Neural progenitor cell (in vitro differentiated cells): Measurements from ENCODE around the gene SRR. TPM values are rescaled to one million over a fixed set of nuclear protein-coding genes. Genes with fewer than 3 reads are reported as not detected.
A peak's percentile ranks its signal among the peaks of the same experiment; 100 is the strongest.

Experiments used
- DNase-seq: peaks from one replicate; pipeline ENCODE4 v3.0.0-alpha.2; 2016; ENCODE audit warnings: low spot score
- H2AFZ ChIP-seq: fragments of 200-600 bp; sonication (generic); replicated peaks from 2 replicates; pipeline ENCODE4 v1.6.1; 2016; ENCODE audit warnings: antibody characterized with exemption
- H3F3A ChIP-seq: fragments of 200-600 bp; sonication (generic); 2 replicates; pipeline ENCODE4 v1.6.1; 2016; ENCODE audit warnings: antibody characterized with exemption, low read depth
- H3K27ac ChIP-seq: fragments of 200-600 bp; sonication (generic); 2 replicates; pipeline ENCODE4 v1.5.1; 2016; ENCODE audit warnings: mild to moderate bottlenecking
- H3K27me3 ChIP-seq: fragments of 200-600 bp; sonication (generic); 2 replicates; pipeline ENCODE4 v1.6.1; 2016; ENCODE audit warnings: mild to moderate bottlenecking, moderate library complexity
- H3K36me3 ChIP-seq: fragments of 200-600 bp; sonication (generic); 2 replicates; pipeline ENCODE4 v1.5.1; 2016
- H3K4me1 ChIP-seq: fragments of 200-600 bp; sonication (generic); 2 replicates; pipeline ENCODE4 v1.6.1; 2016; ENCODE audit warnings: mixed run types
- H3K4me2 ChIP-seq: fragments of 200-600 bp; sonication (generic); 2 replicates; pipeline ENCODE4 v1.6.1; 2016
- H3K4me3 ChIP-seq: fragments of 200-600 bp; sonication (generic); 2 replicates; pipeline ENCODE4 v1.5.1; 2016
- H3K79me2 ChIP-seq: fragments of 200-600 bp; sonication (generic); 2 replicates; pipeline ENCODE4 v1.6.1; 2016; ENCODE audit warnings: low read depth
- H3K9ac ChIP-seq: fragments of 200-600 bp; sonication (generic); 2 replicates; pipeline ENCODE4 v1.6.1; 2016
- H3K9me3 ChIP-seq: fragments of 200-600 bp; sonication (generic); 2 replicates; pipeline ENCODE4 v1.5.1; 2016; ENCODE audit warnings: low read depth
- H4K20me1 ChIP-seq: fragments of 200-600 bp; sonication (generic); 2 replicates; pipeline ENCODE4 v1.6.1; 2016; ENCODE audit warnings: low read depth
- H3K27ac Mint-ChIP-seq: 3 replicates; pipeline ENCODE4 v1.8.0; 2021; ENCODE audit warnings: mixed read lengths
- H3K27me3 Mint-ChIP-seq: 2 replicates; pipeline ENCODE4 v1.8.0; 2022; ENCODE audit warnings: low read depth, mild to moderate bottlenecking, inconsistent platforms, moderate library complexity, mixed read lengths; ENCODE audit not compliant: insufficient read depth
- H3K36me3 Mint-ChIP-seq: 3 replicates; pipeline ENCODE4 v1.8.0; 2021; ENCODE audit warnings: mixed read lengths
- H3K4me1 Mint-ChIP-seq: 3 replicates; pipeline ENCODE4 v1.8.0; 2021; ENCODE audit warnings: mixed read lengths
- H3K4me3 Mint-ChIP-seq: 3 replicates; pipeline ENCODE4 v1.8.0; 2021; ENCODE audit warnings: mild to moderate bottlenecking, moderate library complexity, mixed read lengths
- H3K9me3 Mint-ChIP-seq: 3 replicates; pipeline ENCODE4 v1.8.0; 2020; ENCODE audit warnings: mixed read lengths
- EZH2 ChIP-seq: fragments of 200-600 bp; sonication (generic); IDR thresholded peaks from 2 replicates; pipeline ENCODE4 v1.6.1; 2017; ENCODE audit warnings: antibody characterized with exemption, mild to moderate bottlenecking, moderate library complexity
- EZH2phosphoT487 ChIP-seq: fragments of 200-600 bp; sonication (generic); IDR thresholded peaks from 2 replicates; pipeline ENCODE4 v1.6.1; 2017; ENCODE audit warnings: antibody characterized with exemption
- small RNA-seq: library from RNA; depleted of rRNA; stranded (forward); fragments of <200 nt; gene quantifications from one replicate; pipeline ENCODE3, GENCODE V24; 2015
- total RNA-seq: library from RNA; depleted of rRNA; stranded (reverse); fragments of >200 nt; gene quantifications from 2 replicates; pipeline ENCODE4 v1.2.3, GENCODE V29; 2015; ENCODE audit warnings: low replicate concordance
- TF ChIP-seq, protein P1 (sequence below): fragments of 200-600 bp; sonication (generic); IDR thresholded peaks from 2 replicates; pipeline ENCODE4 v1.5.1; 2017; ENCODE audit warnings: antibody characterized with exemption, mild to moderate bottlenecking

SRR gene
- total RNA-seq, 1 donor from 2014 or later: 40.9 TPM

DNA sequence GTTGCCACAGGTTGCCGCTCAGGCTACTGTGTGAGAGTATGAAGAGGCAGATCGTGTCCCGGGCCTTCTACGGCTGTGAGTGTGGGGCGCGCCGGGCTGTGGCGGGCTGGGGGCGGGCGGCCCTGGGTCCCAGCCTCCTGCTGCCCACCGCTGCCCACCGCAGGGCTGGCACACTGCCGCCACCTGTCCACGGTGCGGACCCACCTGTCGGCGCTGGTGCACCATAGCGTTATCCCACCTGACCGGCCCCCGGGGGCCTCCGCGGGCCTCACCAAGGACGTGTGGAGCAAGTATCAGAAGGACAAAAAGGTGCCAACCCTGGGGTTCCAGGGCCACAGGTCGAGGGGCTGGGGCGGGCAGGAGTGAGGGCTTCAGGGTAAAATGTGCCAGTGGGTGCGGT lies 68.4 kb downstream of the SRR start:
- TF ChIP-seq EZH2phosphoT487 (no peak), EZH2 (no peak)
- TF ChIP-seq, protein P1, sequence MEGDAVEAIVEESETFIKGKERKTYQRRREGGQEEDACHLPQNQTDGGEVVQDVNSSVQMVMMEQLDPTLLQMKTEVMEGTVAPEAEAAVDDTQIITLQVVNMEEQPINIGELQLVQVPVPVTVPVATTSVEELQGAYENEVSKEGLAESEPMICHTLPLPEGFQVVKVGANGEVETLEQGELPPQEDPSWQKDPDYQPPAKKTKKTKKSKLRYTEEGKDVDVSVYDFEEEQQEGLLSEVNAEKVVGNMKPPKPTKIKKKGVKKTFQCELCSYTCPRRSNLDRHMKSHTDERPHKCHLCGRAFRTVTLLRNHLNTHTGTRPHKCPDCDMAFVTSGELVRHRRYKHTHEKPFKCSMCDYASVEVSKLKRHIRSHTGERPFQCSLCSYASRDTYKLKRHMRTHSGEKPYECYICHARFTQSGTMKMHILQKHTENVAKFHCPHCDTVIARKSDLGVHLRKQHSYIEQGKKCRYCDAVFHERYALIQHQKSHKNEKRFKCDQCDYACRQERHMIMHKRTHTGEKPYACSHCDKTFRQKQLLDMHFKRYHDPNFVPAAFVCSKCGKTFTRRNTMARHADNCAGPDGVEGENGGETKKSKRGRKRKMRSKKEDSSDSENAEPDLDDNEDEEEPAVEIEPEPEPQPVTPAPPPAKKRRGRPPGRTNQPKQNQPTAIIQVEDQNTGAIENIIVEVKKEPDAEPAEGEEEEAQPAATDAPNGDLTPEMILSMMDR: no peak
- Histone ChIP-seq H3K9ac (no peak overlapping the region), H3K9me3 (no peaks in the 10 kb centered on the region), H3K4me3 (no peak overlapping the region), H3F3A (no peaks in the 10 kb centered on the region), H3K79me2 (no peaks in the 10 kb centered on the region), H3K4me1 (peaks cover 10% of the 10 kb centered on the region), H2AFZ (no peak overlapping the region), H3K27me3 (no peaks in the 10 kb centered on the region), H3K27ac (no peak overlapping the region), H3K4me2 (no peak overlapping the region), H4K20me1 (no peaks in the 10 kb centered on the region), H3K36me3 (no peaks in the 10 kb centered on the region)
- Mint-ChIP-seq H3K27me3 (peaks cover 2% of the 10 kb centered on the region), H3K9me3 (no peaks in the 10 kb centered on the region), H3K4me3 (no peak overlapping the region), H3K36me3 (peaks cover 1% of the 10 kb centered on the region), H3K4me1 (peaks cover 15% of the 10 kb centered on the region), H3K27ac (no peak overlapping the region)
- no peak for DNase-seq

DNA sequence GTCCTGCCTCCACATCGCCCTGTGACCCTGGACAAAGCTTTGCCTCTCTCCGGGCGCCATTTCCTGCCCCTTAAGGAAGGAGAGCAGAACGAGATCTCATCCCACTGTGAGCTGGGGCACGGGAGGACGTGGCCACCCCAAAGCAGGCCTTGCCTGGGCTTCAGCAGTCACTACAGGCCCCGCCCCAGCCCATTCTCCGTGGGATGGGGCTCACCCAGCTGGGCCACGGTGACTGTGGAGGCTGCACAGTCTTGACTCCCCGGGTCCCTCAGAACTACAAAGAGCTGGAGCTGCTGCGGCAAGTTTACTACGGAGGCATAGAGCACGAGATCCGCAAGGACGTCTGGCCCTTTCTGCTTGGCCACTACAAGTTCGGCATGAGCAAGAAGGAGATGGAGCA lies 68.9 kb downstream of the SRR start:
- no peaks in the 10 kb centered on the region for H3K9me3 Mint-ChIP-seq
- Histone ChIP-seq H3K4me3 (no peak overlapping the region), H3K27me3 (no peaks in the 10 kb centered on the region), H3K4me1 (peaks cover 10% of the 10 kb centered on the region), H2AFZ (no peak overlapping the region), H3K79me2 (no peaks in the 10 kb centered on the region), H3K9me3 (no peaks in the 10 kb centered on the region), H3K36me3 (no peaks in the 10 kb centered on the region), H3K27ac (no peak overlapping the region), H4K20me1 (no peaks in the 10 kb centered on the region), H3F3A (no peaks in the 10 kb centered on the region), H3K4me2 (no peak overlapping the region), H3K9ac (no peak overlapping the region)
- peaks cover 1% of the 10 kb centered on the region for H3K36me3 Mint-ChIP-seq
- peaks cover 2% of the 10 kb centered on the region for H3K27me3 Mint-ChIP-seq
- no peak for DNase-seq
- H3K4me1 Mint-ChIP-seq: peaks cover 15% of the 10 kb centered on the region
- no peak for TF ChIP-seq EZH2
- TF ChIP-seq EZH2phosphoT487: no peak
- H3K4me3 Mint-ChIP-seq: no peak overlapping the region
- H3K27ac Mint-ChIP-seq: no peak overlapping the region

DNA sequence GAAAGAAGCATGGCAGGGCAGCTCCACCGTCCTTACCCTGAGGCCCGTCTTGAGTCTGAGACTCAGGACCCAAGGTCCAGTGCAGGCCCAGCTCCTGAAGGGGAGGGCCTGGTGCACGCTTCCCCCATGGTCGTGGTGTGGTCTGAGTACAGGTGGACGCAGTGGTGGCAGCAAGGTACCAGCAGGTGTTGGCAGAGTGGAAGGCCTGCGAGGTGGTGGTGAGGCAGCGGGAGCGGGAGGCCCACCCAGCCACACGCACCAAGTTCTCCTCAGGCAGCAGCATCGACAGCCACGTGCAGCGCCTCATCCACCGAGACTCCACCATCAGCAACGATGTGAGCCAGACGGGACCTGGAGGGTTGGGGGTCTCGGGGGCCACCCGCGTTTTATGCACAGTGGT lies 69.4 kb downstream of the SRR start:
- Mint-ChIP-seq H3K4me3 (no peak overlapping the region), H3K4me1 (peaks cover 15% of the 10 kb centered on the region), H3K27me3 (peaks cover 2% of the 10 kb centered on the region), H3K36me3 (peaks cover 1% of the 10 kb centered on the region), H3K27ac (no peak overlapping the region), H3K9me3 (no peaks in the 10 kb centered on the region)
- H3K27me3 ChIP-seq: no peaks in the 10 kb centered on the region
- H3K79me2 ChIP-seq: no peaks in the 10 kb centered on the region
- no peaks in the 10 kb centered on the region for H4K20me1 ChIP-seq
- peaks cover 10% of the 10 kb centered on the region for H3K4me1 ChIP-seq
- no peak overlapping the region for H3K4me3 ChIP-seq
- TF ChIP-seq EZH2 (no peak), EZH2phosphoT487 (no peak)
- TF ChIP-seq, protein P1: no peak
- DNase-seq: no peak
- no peak overlapping the region for H3K9ac ChIP-seq
- no peak overlapping the region for H2AFZ ChIP-seq
- H3K36me3 ChIP-seq: no peaks in the 10 kb centered on the region
- no peaks in the 10 kb centered on the region for H3K9me3 ChIP-seq
- H3K27ac ChIP-seq: no peak overlapping the region
- H3K4me2 ChIP-seq: no peak overlapping the region
- no peaks in the 10 kb centered on the region for H3F3A ChIP-seq

Small RNAs within 50 kb of the gene (small RNA-seq; reads per million reads assigned to genes)
- gene AC006435.3 (not detected), gene SNORD91A (633 reads per million, percentile 99 among the genes with 10 or more reads in this experiment), gene SNORD91B (307 reads per million, percentile 99 among the genes with 10 or more reads in this experiment)

Other genes starting within 250 kb of the SRR start
- gene HIC1, start 248.8 kb upstream of the SRR start, total RNA-seq: 0.62 TPM in 1 of 2 replicates, not detected in the other
- 19.0 and 27.0 TPM in 2 replicates for gene SMG6, start 165 bp upstream of the SRR start, total RNA-seq
- 42.2 and 55.0 TPM in 2 replicates for gene TSR1, start 32.5 kb downstream of the SRR start, total RNA-seq
- 39.0 and 70.7 TPM in 2 replicates for gene SGSM2, start 33.6 kb downstream of the SRR start, total RNA-seq
- 2.2 and 11.1 TPM in 2 replicates for gene MNT, start 97.1 kb downstream of the SRR start, total RNA-seq
- gene METTL16, start 207.9 kb downstream of the SRR start, total RNA-seq: 40.0 and 52.0 TPM in 2 replicates